Measurements from ENCODE around the gene CAMK2B. TPM values are rescaled to one million over a fixed set of nuclear protein-coding genes. Genes with fewer than 3 reads are reported as not detected.

Gene CAMK2B
- total RNA-seq, 1 experiment from 2014 or later: not detected

GRCh38 chr7:44261240-44261639, 64.2 kb downstream of the CAMK2B start:
- H3K4me3 Mint-ChIP-seq (ENCODE audit: low read depth, unreplicated experiment): no peak overlapping the region
- H3K27ac Mint-ChIP-seq (ENCODE audit: unreplicated experiment): no peak overlapping the region
- BruUV-seq (replicated peaks): no TSS peak
- intact Hi-C loops (cut with micrococcal nuclease; ENCODE audit: unreplicated experiment): no loop called here
- no peaks in the 10 kb centered on the region for H3K36me3 Mint-ChIP-seq (ENCODE audit: insufficient read depth, unreplicated experiment)
- TF ChIP-seq, protein P1, sequence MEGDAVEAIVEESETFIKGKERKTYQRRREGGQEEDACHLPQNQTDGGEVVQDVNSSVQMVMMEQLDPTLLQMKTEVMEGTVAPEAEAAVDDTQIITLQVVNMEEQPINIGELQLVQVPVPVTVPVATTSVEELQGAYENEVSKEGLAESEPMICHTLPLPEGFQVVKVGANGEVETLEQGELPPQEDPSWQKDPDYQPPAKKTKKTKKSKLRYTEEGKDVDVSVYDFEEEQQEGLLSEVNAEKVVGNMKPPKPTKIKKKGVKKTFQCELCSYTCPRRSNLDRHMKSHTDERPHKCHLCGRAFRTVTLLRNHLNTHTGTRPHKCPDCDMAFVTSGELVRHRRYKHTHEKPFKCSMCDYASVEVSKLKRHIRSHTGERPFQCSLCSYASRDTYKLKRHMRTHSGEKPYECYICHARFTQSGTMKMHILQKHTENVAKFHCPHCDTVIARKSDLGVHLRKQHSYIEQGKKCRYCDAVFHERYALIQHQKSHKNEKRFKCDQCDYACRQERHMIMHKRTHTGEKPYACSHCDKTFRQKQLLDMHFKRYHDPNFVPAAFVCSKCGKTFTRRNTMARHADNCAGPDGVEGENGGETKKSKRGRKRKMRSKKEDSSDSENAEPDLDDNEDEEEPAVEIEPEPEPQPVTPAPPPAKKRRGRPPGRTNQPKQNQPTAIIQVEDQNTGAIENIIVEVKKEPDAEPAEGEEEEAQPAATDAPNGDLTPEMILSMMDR (IDR thresholded peaks at IDR 0.05; ENCODE audit: unreplicated experiment): no peak
- H3K9me3 Mint-ChIP-seq (ENCODE audit: low read depth, unreplicated experiment): no peaks in the 10 kb centered on the region
- H3K4me1 Mint-ChIP-seq (ENCODE audit: low read depth, unreplicated experiment): peaks cover 19% of the 10 kb centered on the region
- CTCF ChIA-PET: no interaction called here
- DNase-seq: no peak
- H3K27me3 Mint-ChIP-seq (ENCODE audit: unreplicated experiment): peaks cover 27% of the 10 kb centered on the region

GRCh38 chr7:44259547-44260457, 65.6 kb downstream of the CAMK2B start:
- Mint-ChIP-seq H3K27me3 (ENCODE audit: unreplicated experiment) (peaks cover 17% of the 10 kb centered on the region), H3K27ac (ENCODE audit: unreplicated experiment) (no peak overlapping the region), H3K36me3 (ENCODE audit: insufficient read depth, unreplicated experiment) (no peaks in the 10 kb centered on the region), H3K4me3 (ENCODE audit: low read depth, unreplicated experiment) (no peak overlapping the region), H3K4me1 (ENCODE audit: low read depth, unreplicated experiment) (peaks cover 24% of the 10 kb centered on the region), H3K9me3 (ENCODE audit: low read depth, unreplicated experiment) (no peaks in the 10 kb centered on the region)
- no TSS peak for BruUV-seq (replicated peaks)
- CTCF ChIA-PET: no interaction called here
- intact Hi-C loops (cut with micrococcal nuclease; ENCODE audit: unreplicated experiment): no loop called here
- TF ChIP-seq, protein P1 (IDR thresholded peaks at IDR 0.05; ENCODE audit: unreplicated experiment): no peak
- no peak for DNase-seq

- Mint-ChIP-seq H3K27ac (ENCODE audit: unreplicated experiment) (no peak overlapping the region), H3K4me3 (ENCODE audit: low read depth, unreplicated experiment) (no peak overlapping the region), H3K27me3 (ENCODE audit: unreplicated experiment) (peaks cover 17% of the 10 kb centered on the region), H3K4me1 (ENCODE audit: low read depth, unreplicated experiment) (peaks cover 23% of the 10 kb centered on the region), H3K9me3 (ENCODE audit: low read depth, unreplicated experiment) (no peaks in the 10 kb centered on the region), H3K36me3 (ENCODE audit: insufficient read depth, unreplicated experiment) (no peaks in the 10 kb centered on the region)
- CTCF ChIA-PET: interaction anchor here (1.0 kb wide), 1 partner anchor 21 kb away, joined by 3 read pairs; no protein-coding TSS in a partner anchor
- DNase-seq: no peak
- TF ChIP-seq, protein P1 (IDR thresholded peaks at IDR 0.05; ENCODE audit: unreplicated experiment): no peak
- BruUV-seq (replicated peaks): no TSS peak
- intact Hi-C loops (cut with micrococcal nuclease; ENCODE audit: unreplicated experiment): no loop called here
Measured at GRCh38 chr7:44258865-44259546, 66.4 kb downstream of the CAMK2B start.

GRCh38 chr7:44258423-44258760, 67.0 kb downstream of the CAMK2B start:
- TF ChIP-seq, protein P1 (IDR thresholded peaks at IDR 0.05; ENCODE audit: unreplicated experiment): no peak
- CTCF ChIA-PET: interaction anchor here (0.9 to 1.3 kb wide), 4 partner anchors 9 to 121 kb away, joined by 3 to 4 read pairs (median 4); no protein-coding TSS in a partner anchor
- intact Hi-C loops (cut with micrococcal nuclease; ENCODE audit: unreplicated experiment): no loop called here
- no peak for DNase-seq
- peaks cover 17% of the 10 kb centered on the region for H3K4me1 Mint-ChIP-seq (ENCODE audit: low read depth, unreplicated experiment)
- H3K27ac Mint-ChIP-seq (ENCODE audit: unreplicated experiment): no peak overlapping the region
- no TSS peak for BruUV-seq (replicated peaks)
- H3K9me3 Mint-ChIP-seq (ENCODE audit: low read depth, unreplicated experiment): no peaks in the 10 kb centered on the region
- H3K36me3 Mint-ChIP-seq (ENCODE audit: insufficient read depth, unreplicated experiment): no peaks in the 10 kb centered on the region
- no peak overlapping the region for H3K4me3 Mint-ChIP-seq (ENCODE audit: low read depth, unreplicated experiment)
- H3K27me3 Mint-ChIP-seq (ENCODE audit: unreplicated experiment): peaks cover 13% of the 10 kb centered on the region

Measured in Calu3 (cell line).